ENCODE data around the gene SDK1. TPM values are rescaled to one million over a fixed set of nuclear protein-coding genes. Genes with fewer than 3 reads are reported as not detected.

Gene SDK1
- total and polyA plus RNA-seq, 2 of the 8 experiments (the other 6 are each of a cell fraction or from before 2014, with no cell fraction given): 3.3 to 7.2 TPM

DNA sequence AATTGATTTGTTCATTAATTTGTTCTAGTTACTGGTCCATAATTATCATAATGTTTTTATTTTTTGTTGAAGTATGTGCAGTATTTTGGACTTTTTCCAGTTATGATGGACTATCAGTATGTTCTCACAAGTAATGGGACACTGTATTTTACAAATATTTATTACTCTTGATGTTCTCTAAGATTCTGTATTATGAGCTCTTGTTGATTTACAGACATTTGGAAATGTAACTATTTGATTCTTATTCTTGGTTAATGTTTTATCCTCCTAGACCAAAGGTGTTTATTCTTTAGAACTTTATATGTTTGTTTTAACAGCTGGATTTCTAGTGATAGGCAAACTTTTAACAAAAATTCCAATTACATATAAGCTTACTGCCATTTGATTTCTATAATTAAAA, 200.6 kb downstream of the SDK1 start:
- no peak overlapping the region for H3K4me3 ChIP-seq (ENCODE audit: extremely low read depth in 1 of 4, insufficient read depth in 2 of 4, low read depth in 3 of 4, low read length in 4 of 4)
- no peak for TF ChIP-seq RFX5 (IDR thresholded peaks at IDR 0.05; ENCODE audit: borderline replicate concordance, low read depth, low read length)
- TF ChIP-seq SAP30 (IDR thresholded peaks at IDR 0.05; ENCODE audit: insufficient read depth, insufficient replicate concordance, low read length): no peak
- TF ChIP-seq SIX5 (IDR thresholded peaks at IDR 0.05; ENCODE audit: low read depth, low read length): no peak
- TF ChIP-seq RAD21 (IDR thresholded peaks at IDR 0.05 in 1 of 2, conservative IDR thresholded peaks at IDR 0.05 in 1 of 2; ENCODE audit: low read depth in 2 of 2, low read length in 2 of 2): no peak
- no peak for TF ChIP-seq RNF2 (IDR thresholded peaks at IDR 0.05; ENCODE audit: borderline replicate concordance, low read depth, low read length, missing control alignments, poor library complexity, severe bottlenecking)
- TF ChIP-seq CHD1 (IDR thresholded peaks at IDR 0.05; ENCODE audit: low read depth, low read length): no peak
- no peak for TF ChIP-seq RBBP5 (IDR thresholded peaks at IDR 0.05; ENCODE audit: borderline replicate concordance, low read depth, low read length)
- no peak for TF ChIP-seq EZH2 (IDR thresholded peaks at IDR 0.05; ENCODE audit: low read depth, low read length, severe bottlenecking)
- TF ChIP-seq CBX5 (IDR thresholded peaks at IDR 0.05; ENCODE audit: low read depth, low read length): no peak
- no peak for TF ChIP-seq JUN (IDR thresholded peaks at IDR 0.05; ENCODE audit: low read depth, low read length)
- TF ChIP-seq, protein P1, sequence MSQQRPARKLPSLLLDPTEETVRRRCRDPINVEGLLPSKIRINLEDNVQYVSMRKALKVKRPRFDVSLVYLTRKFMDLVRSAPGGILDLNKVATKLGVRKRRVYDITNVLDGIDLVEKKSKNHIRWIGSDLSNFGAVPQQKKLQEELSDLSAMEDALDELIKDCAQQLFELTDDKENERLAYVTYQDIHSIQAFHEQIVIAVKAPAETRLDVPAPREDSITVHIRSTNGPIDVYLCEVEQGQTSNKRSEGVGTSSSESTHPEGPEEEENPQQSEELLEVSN (IDR thresholded peaks at IDR 0.05): no peak
- TF ChIP-seq CTBP2 (IDR thresholded peaks at IDR 0.05; ENCODE audit: borderline replicate concordance, insufficient read depth, insufficient read length, low read length): no peak
- TF ChIP-seq RXRA (IDR thresholded peaks at IDR 0.05; ENCODE audit: insufficient read depth, low read depth, low read length): no peak
- no peak for TF ChIP-seq SP4 (IDR thresholded peaks at IDR 0.05; ENCODE audit: low read length)

More for the DNA sequence above, 200.6 kb downstream of the SDK1 start:
- Histone ChIP-seq H3K36me3 (ENCODE audit: control insufficient read depth in 2 of 4, insufficient read depth in 4 of 4, low read length in 3 of 4) (no peaks in the 10 kb centered on the region; a peak in 1 of 8 replicates), H3K23me2 (ENCODE audit: low read depth, low read length) (no peaks in the 10 kb centered on the region), H3K23ac (ENCODE audit: insufficient read length) (no peak overlapping the region), H2AK5ac (ENCODE audit: low read depth, low read length) (no peak overlapping the region), H3K56ac (replicated peaks; ENCODE audit: insufficient read length, low read depth, low read length) (no peak overlapping the region), H3K4ac (replicated peaks; ENCODE audit: insufficient read length, low read depth, low read length) (no peak overlapping the region), H2AFZ (ENCODE audit: low read length) (no peak overlapping the region), H3K9ac (replicated peaks in 1 of 4; ENCODE audit: extremely low read depth in 1 of 4, low read depth in 3 of 4, low read length in 3 of 4) (no peak overlapping the region), H2BK5ac (ENCODE audit: low read depth, low read length) (no peak overlapping the region), H3K14ac (ENCODE audit: insufficient read length) (no peak overlapping the region), H3K79me2 (ENCODE audit: control insufficient read depth in 1 of 2, insufficient read depth in 2 of 2, low read length in 2 of 2) (no peaks in the 10 kb centered on the region), H2BK12ac (ENCODE audit: low read depth, low read length) (no peak overlapping the region), H3K18ac (ENCODE audit: extremely low read depth, low read length) (no peak overlapping the region), H3K4me1 (replicated peaks in 1 of 4; ENCODE audit: control insufficient read depth in 3 of 4, insufficient read depth in 4 of 4, low read length in 3 of 4) (no peaks in the 10 kb centered on the region), H2BK20ac (ENCODE audit: low read length) (no peak overlapping the region), H3K4me2 (ENCODE audit: insufficient read depth in 1 of 2, low read depth in 2 of 2, low read length in 2 of 2) (no peak overlapping the region), H2BK120ac (replicated peaks; ENCODE audit: low read depth, low read length) (no peak overlapping the region), H4K5ac (ENCODE audit: insufficient read length, low read depth, low read length) (no peak overlapping the region), H3K9me3 (ENCODE audit: insufficient read depth in 2 of 2, low read depth in 1 of 2, low read length in 1 of 2) (peaks cover 11 to 13% of the 10 kb centered on the region in 2 experiments; a peak in 2 of 4 replicates), H3K27me3 (replicated peaks in 1 of 4; ENCODE audit: control insufficient read depth in 3 of 4, extremely low read depth in 1 of 4, insufficient read depth in 3 of 4, low read length in 3 of 4) (no peaks in the 10 kb centered on the region), H2BK15ac (ENCODE audit: low read length) (no peak overlapping the region), H4K20me1 (replicated peaks in 1 of 2; ENCODE audit: control insufficient read depth in 1 of 2, insufficient read depth in 2 of 2, low read length in 2 of 2) (no peaks in the 10 kb centered on the region), H4K91ac (replicated peaks; ENCODE audit: insufficient read length, low read length) (no peak overlapping the region), H3K27ac (ENCODE audit: low read depth, low read length) (no peak overlapping the region), H3K79me1 (ENCODE audit: low read depth, low read length) (no peaks in the 10 kb centered on the region), H4K8ac (ENCODE audit: extremely low read depth, insufficient read depth, low read length) (no peak overlapping the region)
- FAIRE-seq (no peak), DNase-seq (ENCODE audit: low read depth in 1 of 2, low spot score in 2 of 2) (no peak)
- ChIA-PET POLR2A (ENCODE audit: partially characterized antibody) (no interaction called here), CTCF (ENCODE audit: partially characterized antibody) (no interaction called here)
